Measurements from ENCODE around the gene DCAF10. TPM values are rescaled to one million over a fixed set of nuclear protein-coding genes. Genes with fewer than 3 reads are reported as not detected.
"Not testable (repeated sequence)": the region's sequence is repeated elsewhere in the genome, so short reads cannot be mapped to it uniquely, and the experiment has no call there.

Gene DCAF10
- total RNA-seq, 1 donor: 24.2 TPM

DNA sequence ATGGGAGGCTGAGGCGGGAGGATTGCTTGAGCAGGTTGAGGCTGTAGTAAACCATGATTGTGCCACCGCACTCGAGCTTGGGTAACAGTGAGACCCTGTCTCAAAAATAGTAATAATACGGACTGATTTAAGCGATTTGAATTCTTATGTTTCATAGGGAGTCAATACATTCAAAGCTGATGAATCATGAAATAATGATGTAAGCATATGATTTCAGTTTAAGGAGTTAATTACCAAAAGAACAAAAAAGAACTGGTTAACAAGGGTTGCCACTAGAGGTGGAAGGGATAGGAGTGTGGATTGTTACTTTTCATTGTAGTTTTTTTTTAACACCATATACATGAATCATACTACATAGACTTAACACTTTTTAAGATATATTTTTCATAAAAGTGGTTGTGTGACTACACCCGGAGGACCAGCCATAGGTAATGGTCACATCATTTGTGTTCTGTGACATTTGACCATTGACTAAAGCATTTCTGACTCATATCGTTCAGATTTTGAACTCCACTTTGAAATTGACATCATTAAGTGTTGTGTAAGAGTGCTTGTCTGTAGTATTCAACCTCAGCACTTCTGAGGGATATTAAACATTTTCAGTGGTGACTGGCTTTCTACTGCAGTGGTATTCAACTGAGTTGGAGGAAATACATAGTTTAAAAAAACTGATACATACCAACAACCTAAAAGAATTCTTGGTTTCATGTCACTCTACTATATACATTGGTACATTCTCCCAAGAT is 40.0 kb upstream of the DCAF10 start:
- no peak overlapping the region for H3K4me3 ChIP-seq (ENCODE audit: low read depth, low read length)
- peak; percentile 68 for DNase-seq (ENCODE audit: low read depth)
- TF ChIP-seq, protein P1, sequence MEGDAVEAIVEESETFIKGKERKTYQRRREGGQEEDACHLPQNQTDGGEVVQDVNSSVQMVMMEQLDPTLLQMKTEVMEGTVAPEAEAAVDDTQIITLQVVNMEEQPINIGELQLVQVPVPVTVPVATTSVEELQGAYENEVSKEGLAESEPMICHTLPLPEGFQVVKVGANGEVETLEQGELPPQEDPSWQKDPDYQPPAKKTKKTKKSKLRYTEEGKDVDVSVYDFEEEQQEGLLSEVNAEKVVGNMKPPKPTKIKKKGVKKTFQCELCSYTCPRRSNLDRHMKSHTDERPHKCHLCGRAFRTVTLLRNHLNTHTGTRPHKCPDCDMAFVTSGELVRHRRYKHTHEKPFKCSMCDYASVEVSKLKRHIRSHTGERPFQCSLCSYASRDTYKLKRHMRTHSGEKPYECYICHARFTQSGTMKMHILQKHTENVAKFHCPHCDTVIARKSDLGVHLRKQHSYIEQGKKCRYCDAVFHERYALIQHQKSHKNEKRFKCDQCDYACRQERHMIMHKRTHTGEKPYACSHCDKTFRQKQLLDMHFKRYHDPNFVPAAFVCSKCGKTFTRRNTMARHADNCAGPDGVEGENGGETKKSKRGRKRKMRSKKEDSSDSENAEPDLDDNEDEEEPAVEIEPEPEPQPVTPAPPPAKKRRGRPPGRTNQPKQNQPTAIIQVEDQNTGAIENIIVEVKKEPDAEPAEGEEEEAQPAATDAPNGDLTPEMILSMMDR (IDR thresholded peaks at IDR 0.05; ENCODE audit: insufficient read depth, low read depth, low read length): no peak

DNA sequence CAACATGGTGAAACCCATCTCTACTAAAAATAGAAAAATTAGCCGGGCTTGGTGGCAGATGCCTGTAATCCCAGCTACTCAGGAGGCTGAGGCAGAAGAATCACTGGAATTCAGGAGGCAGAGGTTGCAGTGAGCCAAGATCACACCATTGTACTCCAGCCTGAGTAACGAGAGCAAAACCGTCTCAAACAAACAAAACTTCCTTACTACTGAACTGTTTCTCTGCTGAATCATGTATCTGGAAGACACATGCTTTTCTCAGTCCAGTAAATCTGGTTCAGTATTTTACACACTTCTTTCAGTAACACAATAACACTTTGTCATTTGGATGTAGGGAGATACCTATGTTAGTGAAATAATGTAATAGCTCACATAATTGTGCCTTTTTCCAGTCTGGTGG is 39.1 kb upstream of the DCAF10 start:
- TF ChIP-seq, protein P1 (IDR thresholded peaks at IDR 0.05; ENCODE audit: insufficient read depth, low read depth, low read length): no peak
- H3K4me3 ChIP-seq (ENCODE audit: low read depth, low read length): no peak overlapping the region
- DNase-seq (ENCODE audit: low read depth): peak; percentile 55

DNA sequence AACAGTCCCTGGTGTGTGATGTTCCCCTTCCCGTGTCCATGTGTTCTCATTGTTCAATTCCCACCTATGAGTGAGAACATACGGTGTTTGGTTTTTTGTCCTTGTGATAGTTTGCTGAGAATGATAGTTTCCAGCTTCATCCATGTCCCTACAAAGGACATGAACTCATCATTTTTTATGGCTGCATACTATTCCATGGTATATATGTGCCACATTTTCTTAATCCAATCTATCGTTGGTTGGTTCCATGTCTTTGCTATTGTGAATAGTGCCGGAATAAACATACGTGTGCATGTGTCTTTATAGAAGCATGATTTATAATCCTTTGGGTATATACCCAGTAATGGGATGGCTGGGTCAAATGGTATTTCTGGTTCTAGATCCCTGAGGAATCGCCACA is 35.3 kb upstream of the DCAF10 start:
- not testable (repeated sequence) for H3K4me3 ChIP-seq (ENCODE audit: low read depth, low read length); DNase-seq (ENCODE audit: low read depth)

DNA sequence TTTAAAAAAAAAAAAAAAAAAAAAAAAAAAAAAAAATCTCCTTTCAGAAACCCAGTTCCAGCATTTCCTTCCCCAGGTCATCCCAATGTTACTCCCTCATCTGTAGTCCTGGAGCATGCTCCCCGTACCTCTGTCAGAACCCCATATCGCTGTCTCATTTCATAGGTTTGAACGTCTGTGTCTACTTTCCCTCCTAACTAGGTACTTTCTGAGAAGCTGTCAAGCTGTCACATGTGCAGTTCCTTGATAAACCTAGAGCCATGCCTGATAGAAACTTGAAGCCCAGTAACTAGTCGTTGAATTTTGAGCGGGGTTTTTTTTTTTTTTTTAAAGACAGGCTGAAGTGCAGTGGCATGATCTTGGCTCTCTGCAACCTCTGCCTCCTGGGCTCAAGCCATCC is 31.3 kb upstream of the DCAF10 start:
- H3K4me3 ChIP-seq (ENCODE audit: low read depth, low read length): no peak overlapping the region
- TF ChIP-seq, protein P1 (IDR thresholded peaks at IDR 0.05; ENCODE audit: insufficient read depth, low read depth, low read length): no peak
- DNase-seq (ENCODE audit: low read depth): no peak

DNA sequence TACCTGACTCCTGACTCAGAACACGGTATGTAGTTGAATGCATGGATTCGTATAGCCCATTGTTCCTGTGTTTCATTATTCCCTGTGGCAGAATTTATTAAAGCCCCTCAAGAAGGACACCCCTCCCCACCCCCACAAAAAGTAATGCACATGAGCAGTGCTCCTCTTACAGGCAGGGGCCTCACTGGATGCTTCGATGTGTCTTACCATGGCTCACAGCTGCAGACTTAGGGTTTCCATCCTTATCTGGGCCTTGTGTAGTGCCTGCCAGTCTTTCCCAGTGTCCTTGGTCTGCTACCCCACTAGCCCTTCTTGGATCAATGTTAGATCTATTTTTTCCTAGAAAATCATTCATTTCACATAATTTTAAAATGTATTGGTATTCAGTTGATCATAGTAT is 30.6 kb upstream of the DCAF10 start:
- H3K4me3 ChIP-seq (ENCODE audit: low read depth, low read length): no peak overlapping the region
- DNase-seq (ENCODE audit: low read depth): no peak
- TF ChIP-seq, protein P1 (IDR thresholded peaks at IDR 0.05; ENCODE audit: insufficient read depth, low read depth, low read length): no peak

DNA sequence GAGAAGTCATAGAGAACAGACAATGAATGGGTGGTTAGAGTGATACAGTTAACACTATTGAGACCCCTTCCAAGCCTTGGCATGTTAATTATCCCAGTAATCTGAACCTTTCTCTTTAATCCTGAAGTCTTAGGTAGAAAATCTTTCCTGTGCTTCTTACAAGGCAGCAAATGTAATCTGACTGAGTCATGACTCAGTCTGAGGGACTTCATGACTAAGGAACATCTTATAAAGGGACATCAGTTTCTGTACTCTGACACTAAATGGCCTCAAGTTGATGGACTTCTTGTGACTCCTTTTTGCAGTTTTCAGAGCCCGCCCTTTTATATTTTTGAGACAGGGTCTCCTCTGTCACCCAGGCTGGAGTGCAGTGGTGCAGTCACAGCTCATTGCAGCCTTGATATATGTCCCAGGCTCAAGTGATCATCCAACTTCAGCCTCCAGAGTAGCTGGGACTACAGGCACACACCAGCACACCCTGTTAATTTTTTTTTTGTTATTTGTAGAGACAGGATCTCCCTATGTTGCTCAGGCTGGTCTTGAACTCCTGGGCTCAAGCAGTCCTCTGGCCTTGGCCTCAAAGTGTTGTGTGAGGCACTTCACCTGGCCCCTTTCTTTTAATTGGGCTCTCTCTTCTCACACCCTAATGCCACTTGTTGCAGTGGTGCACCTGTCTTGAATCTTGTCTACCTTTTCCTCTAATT is 25.2 kb upstream of the DCAF10 start:
- TF ChIP-seq, protein P1 (IDR thresholded peaks at IDR 0.05; ENCODE audit: insufficient read depth, low read depth, low read length): no peak
- no peak for DNase-seq (ENCODE audit: low read depth)
- H3K4me3 ChIP-seq (ENCODE audit: low read depth, low read length): no peak overlapping the region

DNA sequence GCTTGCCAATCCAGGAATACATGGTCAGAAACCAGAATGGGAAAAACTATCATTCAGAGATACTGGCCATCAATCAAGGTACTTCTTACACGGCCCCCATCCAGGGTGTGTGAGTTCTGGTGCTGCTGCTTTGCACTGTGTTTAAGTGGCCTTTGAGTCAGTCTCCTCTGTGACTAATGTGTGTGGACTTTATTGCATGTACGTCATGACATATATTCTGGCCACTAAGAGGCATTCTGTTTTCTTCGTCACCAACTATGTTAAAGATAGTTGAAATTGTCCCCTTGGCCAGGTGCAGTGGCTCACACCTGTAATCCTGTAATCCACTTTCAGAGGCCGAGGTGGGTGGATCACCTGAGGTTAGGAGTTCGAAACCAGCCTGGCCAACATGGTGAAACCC is 24.3 kb upstream of the DCAF10 start:
- TF ChIP-seq, protein P1 (IDR thresholded peaks at IDR 0.05; ENCODE audit: insufficient read depth, low read depth, low read length): no peak
- DNase-seq (ENCODE audit: low read depth): peak; percentile 32

More for the DNA sequence above, 24.3 kb upstream of the DCAF10 start:
- no peak overlapping the region for H3K4me3 ChIP-seq (ENCODE audit: low read depth, low read length)

Measured in fibroblast of villous mesenchyme (primary cell).